Measurements from ENCODE around the gene OTUD5. TPM values are rescaled to one million over a fixed set of nuclear protein-coding genes. Genes with fewer than 3 reads are reported as not detected.

OTUD5 gene
- total RNA-seq, 1 experiment from 2014 or later = 41.4 TPM

DNA sequence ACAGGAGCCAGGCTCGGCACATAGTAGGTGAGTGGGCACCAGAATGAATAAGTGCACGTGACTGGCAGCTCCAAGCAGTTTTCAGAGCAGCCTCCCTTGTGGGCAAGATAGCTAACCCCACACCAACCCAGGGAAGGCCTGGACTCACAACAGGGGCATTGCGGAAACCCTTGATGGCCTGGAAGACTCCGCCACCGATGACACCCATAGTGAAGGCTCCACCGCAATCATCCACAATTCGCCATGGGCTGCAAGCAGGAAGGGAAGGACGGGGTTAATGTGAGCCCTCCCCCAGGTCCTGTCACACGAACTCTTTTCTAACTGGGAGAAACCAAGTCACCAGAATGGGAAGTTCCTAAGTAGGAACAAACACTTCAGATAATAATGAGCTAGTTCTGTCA is 60.8 kb downstream of the OTUD5 start:
- peak overlapping the region; percentile 91 for H2AFZ ChIP-seq (ENCODE audit: low read length)
- no peak for ATAC-seq
- H3K27ac ChIP-seq (ENCODE audit: low read length) = peak overlapping the region; percentile 91
- H3K79me2 ChIP-seq (ENCODE audit: low read length) = peaks cover 60% of the 10 kb centered on the region
- POLR2A ChIA-PET (ENCODE audit: unreplicated experiment) = no interaction called here
- H4K20me1 ChIP-seq (ENCODE audit: low read length) = no peaks in the 10 kb centered on the region
- CTCF ChIA-PET = no interaction called here
- TF ChIP-seq EZH2phosphoT487 (IDR thresholded peaks at IDR 0.05; ENCODE audit: borderline replicate concordance, low read length) (no peak), CTCF (conservative IDR thresholded peaks at IDR 0.05; ENCODE audit: low read depth, low read length) (no peak), EZH2 (IDR thresholded peaks at IDR 0.05; ENCODE audit: low read length, unreplicated experiment) (no peak)
- no TSS peak for BruUV-seq (replicated peaks)
- H3K4me3 ChIP-seq (ENCODE audit: low read length) = peak overlapping the region; percentile 92
- no peaks in the 10 kb centered on the region for H3K27me3 ChIP-seq (ENCODE audit: low read length)
- H3K36me3 ChIP-seq (ENCODE audit: low read depth, low read length) = peaks cover under 1% of the 10 kb centered on the region; the same call in 1 of the 2 replicates
- no peak for DNase-seq
- no peaks in the 10 kb centered on the region for H3K9me2 ChIP-seq (replicated peaks; ENCODE audit: low read length)
- H3K9ac ChIP-seq (ENCODE audit: low read length) = peak overlapping the region; percentile 98
- H3K9me3 ChIP-seq (ENCODE audit: low read length) = no peaks in the 10 kb centered on the region
- H3K4me2 ChIP-seq (ENCODE audit: low read length) = peak overlapping the region; percentile 93
- intact Hi-C loops (cut with micrococcal nuclease) = loop anchor here (2.0 to 5.0 kb wide), 2 partner anchors 14 to 146 kb away; partner anchors contain the start of genes SLC35A2 and TFE3
- H3F3A ChIP-seq (ENCODE audit: low read length, unreplicated experiment) = no peaks in the 10 kb centered on the region
- peaks cover 21% of the 10 kb centered on the region for H3K4me1 ChIP-seq (ENCODE audit: insufficient read depth, low read length)

GRCh38 chrX:48894891-48895290 is 62.5 kb downstream of the OTUD5 start:
- no peaks in the 10 kb centered on the region for H3F3A ChIP-seq (ENCODE audit: low read length, unreplicated experiment)
- H3K4me2 ChIP-seq (ENCODE audit: low read length) = no peak overlapping the region
- no peaks in the 10 kb centered on the region for H3K9me3 ChIP-seq (ENCODE audit: low read length)
- no peaks in the 10 kb centered on the region; the same call in 1 of the 2 replicates for H3K36me3 ChIP-seq (ENCODE audit: low read depth, low read length)
- peaks cover 47% of the 10 kb centered on the region for H3K79me2 ChIP-seq (ENCODE audit: low read length)
- H4K20me1 ChIP-seq (ENCODE audit: low read length) = no peaks in the 10 kb centered on the region
- ATAC-seq = no peak
- H3K9me2 ChIP-seq (replicated peaks; ENCODE audit: low read length) = no peaks in the 10 kb centered on the region
- no peak overlapping the region for H3K27ac ChIP-seq (ENCODE audit: low read length)
- no TSS peak for BruUV-seq (replicated peaks)
- intact Hi-C loops (cut with micrococcal nuclease) = loop anchor here (5.0 kb wide), 1 partner anchor 147 kb away; the partner anchor contains the start of gene TFE3
- CTCF ChIA-PET = no interaction called here
- H3K4me3 ChIP-seq (ENCODE audit: low read length) = no peak overlapping the region
- no peak for DNase-seq
- no peaks in the 10 kb centered on the region for H3K27me3 ChIP-seq (ENCODE audit: low read length)
- TF ChIP-seq EZH2 (IDR thresholded peaks at IDR 0.05; ENCODE audit: low read length, unreplicated experiment) = no peak
- TF ChIP-seq CTCF (conservative IDR thresholded peaks at IDR 0.05; ENCODE audit: low read depth, low read length) = no peak
- no peak for TF ChIP-seq EZH2phosphoT487 (IDR thresholded peaks at IDR 0.05; ENCODE audit: borderline replicate concordance, low read length)
- H3K4me1 ChIP-seq (ENCODE audit: insufficient read depth, low read length) = peaks cover 26% of the 10 kb centered on the region
- POLR2A ChIA-PET (ENCODE audit: unreplicated experiment) = no interaction called here
- no peak overlapping the region for H3K9ac ChIP-seq (ENCODE audit: low read length)
- H2AFZ ChIP-seq (ENCODE audit: low read length) = no peak overlapping the region

DNA sequence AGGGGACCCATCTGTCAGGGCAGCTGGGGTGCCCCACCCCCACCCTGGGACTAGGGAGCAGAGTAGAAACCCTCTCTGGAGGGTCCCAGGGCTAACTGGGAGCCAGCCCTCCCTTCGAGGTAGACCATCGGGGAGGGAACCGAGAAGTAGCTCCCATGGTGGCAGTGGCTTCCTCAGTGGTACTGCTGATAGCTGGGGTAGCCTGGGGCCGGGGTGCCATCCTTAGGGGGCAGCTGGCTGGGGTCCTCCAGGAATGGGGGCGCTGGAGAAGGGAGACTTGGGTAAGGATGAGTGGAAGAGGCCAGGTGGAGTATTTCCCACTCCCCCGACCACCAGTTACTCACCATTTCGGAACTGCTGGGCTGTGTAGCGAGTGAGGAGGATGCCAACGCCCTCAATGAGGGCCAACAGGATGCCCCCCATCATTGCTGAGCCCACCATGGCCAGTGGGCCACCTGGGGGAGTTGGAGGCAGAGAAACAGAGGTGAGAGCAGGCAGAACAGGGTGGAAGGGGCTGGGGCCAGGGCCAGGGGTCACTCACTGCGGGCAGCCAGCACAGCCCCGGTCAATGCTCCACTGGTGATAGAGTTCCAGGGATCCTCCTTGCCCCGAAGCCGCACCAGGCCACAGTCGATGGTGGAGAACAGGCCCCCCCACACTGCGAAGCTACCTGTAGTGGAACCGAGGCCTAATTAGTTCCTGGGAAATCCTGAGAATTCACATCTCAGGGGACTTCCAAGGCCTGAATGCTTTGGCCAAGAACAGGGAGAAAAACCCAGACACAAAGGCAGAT is 63.7 kb downstream of the OTUD5 start:
- intact Hi-C loops (cut with micrococcal nuclease) = no loop called here
- Histone ChIP-seq H3K4me2 (ENCODE audit: low read length) (no peak overlapping the region), H3K9me2 (replicated peaks; ENCODE audit: low read length) (no peaks in the 10 kb centered on the region), H3F3A (ENCODE audit: low read length, unreplicated experiment) (no peaks in the 10 kb centered on the region), H2AFZ (ENCODE audit: low read length) (no peak overlapping the region), H3K4me1 (ENCODE audit: insufficient read depth, low read length) (peaks cover 15% of the 10 kb centered on the region; the same call in 1 of the 2 replicates), H3K36me3 (ENCODE audit: low read depth, low read length) (no peaks in the 10 kb centered on the region; the same call in 1 of the 2 replicates), H3K27me3 (ENCODE audit: low read length) (no peaks in the 10 kb centered on the region), H3K9me3 (ENCODE audit: low read length) (no peaks in the 10 kb centered on the region), H3K9ac (ENCODE audit: low read length) (no peak overlapping the region), H3K27ac (ENCODE audit: low read length) (no peak overlapping the region), H4K20me1 (ENCODE audit: low read length) (no peaks in the 10 kb centered on the region), H3K4me3 (ENCODE audit: low read length) (no peak overlapping the region), H3K79me2 (ENCODE audit: low read length) (peaks cover 36% of the 10 kb centered on the region)
- TF ChIP-seq CTCF (conservative IDR thresholded peaks at IDR 0.05; ENCODE audit: low read depth, low read length) (no peak), EZH2phosphoT487 (IDR thresholded peaks at IDR 0.05; ENCODE audit: borderline replicate concordance, low read length) (no peak), EZH2 (IDR thresholded peaks at IDR 0.05; ENCODE audit: low read length, unreplicated experiment) (no peak)
- DNase-seq = no peak
- POLR2A ChIA-PET (ENCODE audit: unreplicated experiment) = no interaction called here
- CTCF ChIA-PET = interaction anchor here (0.7 kb wide), 1 partner anchor 245 kb away, joined by 3 read pairs; no protein-coding TSS in a partner anchor
- no TSS peak for BruUV-seq (replicated peaks)
- no peak for ATAC-seq

Measured in PC-3 (cell line).